Stimulated activated CD8-positive, alpha-beta memory T cell treated with anti-CD3 and anti-CD28 coated beads, Interleukin-7, amount 100 ng/mL, for 48 hours (primary cell): ENCODE results near the gene CSGALNACT2.

Source experiments
- DNase-seq, 2 donors: peaks; one replicate each; pipeline ENCODE4 v3.0.0-alpha.2; 2020; ENCODE audit warnings: low read depth in 1 of 2; ENCODE audit errors: extremely low read depth in 1 of 2

CSGALNACT2 gene

GRCh38 chr10:43225004-43225786 lies 87.0 kb downstream of the CSGALNACT2 start:
- DNase-seq: no peak

GRCh38 chr10:43225787-43226153 lies 87.5 kb downstream of the CSGALNACT2 start:
- peak in 1 of 2 donors; percentile 35 for DNase-seq

- DNase-seq: no peak
These were observed 88.2 kb downstream of the CSGALNACT2 start for GRCh38 chr10:43226441-43226840.

GRCh38 chr10:43226851-43227845 lies 88.9 kb downstream of the CSGALNACT2 start:
- no peak for DNase-seq

- no peak for DNase-seq
These were observed 89.9 kb downstream of the CSGALNACT2 start for GRCh38 chr10:43227911-43228782.

- DNase-seq: no peak
These were observed 90.5 kb downstream of the CSGALNACT2 start for GRCh38 chr10:43228783-43229207.

GRCh38 chr10:43229208-43230061 lies 91.2 kb downstream of the CSGALNACT2 start:
- no peak for DNase-seq

- DNase-seq: no peak
These were observed 92.1 kb downstream of the CSGALNACT2 start for GRCh38 chr10:43230101-43230908.

- no peak for DNase-seq
These were observed 92.8 kb downstream of the CSGALNACT2 start for GRCh38 chr10:43230909-43231522.

- no peak for DNase-seq
These were observed 93.4 kb downstream of the CSGALNACT2 start for GRCh38 chr10:43231523-43232078.

GRCh38 chr10:43233601-43234430 lies 95.6 kb downstream of the CSGALNACT2 start:
- no peak for DNase-seq

- DNase-seq: no peak
These were observed 96.3 kb downstream of the CSGALNACT2 start for GRCh38 chr10:43234471-43235041.
